HL-60/S4 treated with retinoic acid at 250 ng/mL for 4 days and 3 days (cell line): ENCODE data around the gene SNX18.

Experiments
- in situ Hi-C: fragments of 300-500 bp; cut with MboI; formaldehyde crosslinking; loops from 2 replicates; pipeline ENCODE4 v1.7.0; 2022; ENCODE audit warnings: low sequenced_read_pairs

SNX18 gene

DNA sequence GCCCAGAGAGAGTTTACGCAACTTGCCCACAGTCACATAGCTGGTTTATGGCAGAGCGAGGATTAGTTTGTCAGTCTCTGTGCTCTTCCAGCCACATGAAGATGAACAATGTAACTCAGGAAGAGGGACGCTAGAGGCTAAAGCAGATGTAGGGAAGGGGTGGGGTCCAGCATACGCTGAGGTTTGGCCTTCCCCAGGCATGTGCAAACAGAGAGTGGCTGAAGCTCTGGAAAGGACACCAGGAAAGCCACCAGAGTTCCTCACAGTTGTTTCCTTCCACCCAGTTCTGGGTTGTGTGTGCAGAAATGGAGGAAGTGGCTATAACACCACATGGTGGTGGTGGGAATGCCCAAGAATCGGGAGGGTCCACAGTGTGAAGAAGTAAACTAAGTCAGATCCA is 60.0 kb downstream of the SNX18 start:
- in situ Hi-C loops = no loop called here

DNA sequence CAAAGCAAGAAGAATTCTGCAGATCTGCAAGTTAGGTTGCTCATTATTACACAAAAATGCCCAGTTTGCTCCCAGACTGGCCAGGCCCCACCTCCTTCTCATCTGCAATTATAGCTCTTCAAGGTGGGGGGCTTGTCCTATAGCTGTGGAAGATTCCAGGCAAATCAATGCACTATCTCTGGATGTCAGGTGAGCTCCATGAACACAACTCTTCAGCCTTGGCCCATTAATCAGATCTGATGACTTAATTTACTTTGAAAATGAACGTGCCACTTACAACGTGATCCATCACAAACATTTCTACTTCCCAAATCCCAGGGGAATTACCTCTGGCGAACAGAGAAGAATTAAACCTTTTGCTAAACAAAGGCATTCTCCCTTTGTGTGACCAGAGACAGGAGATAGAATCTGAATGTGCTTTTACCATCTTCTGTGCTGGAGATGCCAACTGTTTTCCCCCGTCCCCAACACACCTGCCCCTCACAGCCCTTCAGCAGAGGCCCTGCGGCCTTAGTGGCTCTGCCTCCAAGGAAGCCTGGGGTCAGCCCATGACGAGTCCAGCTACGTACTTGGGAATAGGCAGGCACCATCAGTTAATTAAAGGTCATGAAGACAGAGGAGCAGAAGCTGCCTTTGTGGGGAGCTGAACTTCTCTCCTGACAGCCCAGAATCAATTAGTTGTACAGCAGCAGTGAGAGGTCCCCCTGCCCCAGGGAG is 60.5 kb downstream of the SNX18 start:
- in situ Hi-C loops = no loop called here

DNA sequence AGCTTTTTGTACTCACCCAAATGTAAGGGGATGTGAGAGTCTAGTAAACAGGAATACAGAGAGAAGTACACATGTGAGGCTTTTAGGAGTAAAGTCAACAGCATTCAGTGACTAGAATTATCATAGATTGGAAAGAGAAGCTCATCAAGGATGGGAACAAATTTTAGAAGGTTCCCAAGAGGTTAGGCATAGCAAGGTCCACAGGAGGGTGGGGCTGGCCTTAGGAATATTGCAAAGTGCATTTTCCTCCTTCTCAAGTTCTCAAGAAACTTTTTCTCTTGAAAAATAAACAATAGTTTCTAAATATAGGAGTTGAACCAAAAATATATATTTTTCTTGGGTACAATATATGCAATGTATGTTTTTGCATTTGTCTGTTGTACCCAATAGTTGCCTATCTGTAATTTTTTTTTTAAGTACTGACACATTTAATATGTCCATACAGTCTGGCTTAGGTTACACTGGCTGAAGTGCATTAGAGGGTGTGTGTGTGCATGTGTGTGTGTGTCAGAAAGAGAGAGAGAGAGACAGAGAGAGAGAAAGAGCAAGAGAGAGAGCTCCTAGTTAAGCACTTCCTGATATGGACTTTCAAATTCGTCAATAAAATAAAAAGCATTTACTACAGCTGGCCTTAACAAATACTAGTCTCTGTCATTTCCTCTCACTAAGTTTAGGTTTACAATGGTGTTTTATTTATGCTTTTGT is 62.2 kb downstream of the SNX18 start:
- in situ Hi-C loops = no loop called here

DNA sequence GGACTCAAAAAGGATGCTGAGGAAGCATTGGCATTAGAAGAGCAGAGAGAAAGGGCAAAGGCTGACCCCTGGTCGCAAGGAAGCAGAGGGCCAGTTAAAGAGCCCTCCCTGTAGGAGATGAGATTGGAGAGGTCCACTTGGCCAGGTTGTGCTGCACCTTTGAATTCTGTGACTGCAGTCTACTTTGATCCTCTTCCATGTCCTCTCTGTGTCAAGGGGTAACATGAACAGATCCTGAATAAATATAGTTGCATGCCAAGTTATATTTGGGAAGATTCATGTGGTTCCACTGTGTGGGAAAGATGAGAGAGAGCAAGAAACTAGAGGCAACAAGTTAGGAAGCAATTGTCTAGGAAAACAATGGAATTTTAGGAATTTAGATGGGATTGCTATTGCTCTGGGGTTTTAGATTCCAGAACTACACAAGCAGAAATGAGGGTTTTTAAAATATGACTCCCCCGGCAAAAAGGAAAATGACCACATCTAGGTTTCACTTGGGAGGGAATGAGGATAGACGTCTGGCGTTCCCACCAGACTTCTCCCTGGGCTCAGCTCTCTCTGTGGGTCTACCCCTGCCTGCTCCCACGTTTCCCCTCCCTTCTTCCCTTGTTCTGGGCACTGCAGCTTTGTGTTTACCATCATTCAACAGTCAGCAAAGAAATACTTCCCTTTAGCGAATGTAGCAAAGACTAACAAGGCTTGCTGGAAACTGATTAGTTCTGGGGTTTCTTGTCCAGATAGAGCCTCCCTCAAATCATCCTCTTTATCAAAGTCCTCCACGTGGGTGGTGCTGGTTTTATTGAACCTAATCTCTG is 63.6 kb downstream of the SNX18 start:
- in situ Hi-C loops = no loop called here

DNA sequence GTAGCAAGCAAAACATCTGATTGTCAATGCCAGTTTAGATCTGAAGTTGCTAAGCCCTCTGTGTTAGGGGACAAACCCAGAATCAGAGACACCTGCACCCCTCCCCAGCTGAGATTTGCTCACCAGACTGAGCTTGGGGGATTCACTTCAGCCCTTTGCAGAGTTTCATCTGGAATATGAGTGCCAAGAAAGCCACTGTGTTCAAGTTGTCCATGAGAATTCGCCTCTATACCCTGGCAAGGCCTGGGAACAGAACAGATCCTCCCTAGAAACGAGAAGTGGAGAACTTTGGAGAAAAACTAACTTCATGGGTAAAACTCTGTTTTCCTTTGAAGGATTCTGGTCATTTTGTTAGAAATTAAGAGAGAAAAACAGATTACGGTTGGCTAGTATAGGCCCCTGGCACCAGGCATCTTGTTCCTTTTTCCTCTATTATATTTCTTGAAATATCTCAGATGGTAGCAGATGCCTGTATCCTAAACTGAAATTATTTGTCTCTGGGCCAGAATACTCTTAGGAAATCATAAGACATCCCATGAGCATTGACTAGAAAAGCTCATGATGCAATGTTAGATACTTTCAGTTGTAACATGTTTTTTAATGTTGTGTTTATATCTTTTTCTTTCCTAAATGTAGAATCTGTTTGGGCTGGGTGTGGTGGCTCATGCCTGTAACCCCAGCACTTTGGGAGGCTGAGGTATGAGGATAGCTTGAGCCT is 64.4 kb downstream of the SNX18 start:
- in situ Hi-C loops = no loop called here

DNA sequence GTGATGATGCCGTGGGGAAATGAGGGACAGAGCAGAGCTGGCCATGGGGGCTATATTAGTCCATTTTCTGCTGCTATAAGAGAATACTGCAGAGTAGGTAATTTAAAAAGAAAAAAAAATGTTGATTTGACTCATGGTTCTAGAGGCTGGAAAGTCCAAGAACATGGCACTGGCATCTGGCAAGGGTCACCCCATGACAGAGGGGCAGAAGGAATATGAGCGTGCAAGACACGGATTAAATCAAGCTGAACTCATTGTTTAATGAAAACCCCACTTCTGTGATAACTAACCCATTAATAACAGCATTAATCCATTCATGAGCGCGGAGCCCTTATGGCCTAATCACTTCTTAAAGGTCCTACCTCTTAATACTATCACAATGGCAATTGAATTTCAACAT is 68.8 kb downstream of the SNX18 start:
- in situ Hi-C loops = no loop called here

DNA sequence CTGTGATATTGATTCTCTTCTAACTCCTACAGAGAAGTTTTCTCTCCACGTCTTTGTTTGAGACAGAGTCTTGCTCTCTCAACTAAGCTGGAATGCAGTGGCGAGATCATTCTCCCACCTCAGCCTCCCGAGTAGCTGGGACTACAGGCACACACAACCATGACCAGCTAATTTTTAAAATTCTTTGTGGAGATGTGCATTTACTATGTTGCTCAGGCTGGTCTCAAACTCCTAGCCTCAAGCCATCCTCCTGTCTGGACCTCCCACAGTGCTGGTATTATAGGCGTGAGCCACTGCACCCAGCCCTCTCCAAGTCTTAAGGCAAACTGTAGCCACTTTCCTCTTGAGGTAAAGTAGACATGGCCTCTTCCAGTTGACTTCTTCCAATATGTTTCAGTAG is 72.2 kb downstream of the SNX18 start:
- in situ Hi-C loops = no loop called here

DNA sequence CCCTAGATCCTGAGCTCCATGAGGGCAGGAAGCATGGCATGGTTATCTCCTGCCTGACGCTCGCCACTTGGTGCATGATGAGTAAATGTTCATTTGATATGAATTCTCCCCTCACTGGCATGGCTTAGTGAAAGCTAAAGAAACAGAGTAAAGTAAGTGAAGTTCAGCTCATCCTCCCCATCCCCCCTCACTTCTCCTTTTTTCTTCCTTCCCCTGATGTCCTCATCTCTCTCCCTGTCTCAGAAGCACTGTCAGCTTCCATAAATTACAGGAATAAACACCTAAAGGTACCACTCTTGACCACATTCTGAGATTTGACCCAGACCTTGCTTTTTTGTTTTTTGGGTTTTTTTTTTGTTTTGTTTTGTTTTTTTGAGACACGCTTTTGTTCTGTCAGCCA is 73.3 kb downstream of the SNX18 start:
- in situ Hi-C loops = no loop called here

DNA sequence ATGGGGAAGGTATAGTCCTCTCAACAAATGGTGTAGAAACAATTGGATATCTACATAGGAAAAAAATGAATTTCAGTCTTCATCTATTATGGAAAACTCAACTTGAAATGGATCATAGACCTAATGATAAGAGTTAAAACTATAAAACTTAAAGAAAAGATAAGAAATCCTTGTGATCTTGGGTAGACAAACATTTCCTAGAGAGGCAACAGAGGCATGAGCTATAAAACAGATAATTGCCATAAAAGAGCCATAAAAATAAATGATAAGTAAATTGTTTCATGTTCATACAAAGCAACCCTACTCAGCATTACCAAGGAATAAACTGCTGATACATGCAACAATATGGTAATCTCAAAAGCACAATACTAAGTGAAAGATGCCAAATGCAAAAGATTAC is 76.2 kb downstream of the SNX18 start:
- in situ Hi-C loops = no loop called here

DNA sequence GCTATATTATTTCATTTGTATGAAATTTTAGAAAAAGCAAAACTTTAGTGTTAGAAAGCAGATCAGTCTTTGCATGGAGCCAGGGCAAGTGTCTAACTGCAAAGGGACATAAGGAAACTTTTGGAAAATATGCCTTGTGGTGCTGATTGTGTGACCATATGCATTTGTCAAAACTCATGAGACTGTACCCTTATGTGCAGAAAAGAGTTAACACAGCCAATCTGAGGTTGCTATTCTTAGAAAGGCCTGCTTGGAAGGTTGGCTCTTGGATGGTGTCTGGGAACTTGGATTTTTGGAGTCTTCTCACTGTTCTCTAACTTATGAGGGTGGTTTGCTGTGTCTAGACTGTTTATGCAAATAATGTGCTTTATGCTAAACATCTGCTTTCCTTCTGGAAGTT is 76.6 kb downstream of the SNX18 start:
- in situ Hi-C loops = no loop called here

DNA sequence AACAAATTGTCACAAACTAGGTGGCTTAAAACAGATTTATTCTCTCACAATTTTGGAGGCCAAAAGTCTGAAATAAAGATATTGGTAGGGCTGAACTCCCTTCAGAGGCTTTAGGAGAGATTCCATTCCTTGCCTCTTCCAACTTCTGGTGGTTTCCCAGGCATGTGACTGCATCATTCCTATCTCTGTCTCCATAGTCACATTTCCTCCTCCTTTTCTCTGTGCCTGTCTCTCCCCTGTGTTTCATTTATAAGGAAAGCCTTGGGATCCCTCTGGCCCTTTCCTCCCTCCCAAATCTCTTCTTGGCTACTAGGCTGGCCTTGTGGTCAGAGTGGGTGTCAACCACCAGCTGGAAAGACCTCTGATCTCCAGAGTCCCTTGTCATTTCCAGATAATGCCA is 78.2 kb downstream of the SNX18 start:
- in situ Hi-C loops = no loop called here
